DOHH2 (cell line): ENCODE measurements around the gene PACS2.

Experiments used
- CTCF ChIP-seq: fragments of 200-600 bp; sonication (generic); IDR thresholded peaks from one replicate; pipeline ENCODE4 v1.5.1; 2014; ENCODE audit warnings: antibody characterized with exemption, mild to moderate bottlenecking, low read depth, low read length; ENCODE audit not compliant: poor library complexity, severe bottlenecking
- EZH2phosphoT487 ChIP-seq: fragments of 200-600 bp; sonication (generic); IDR thresholded peaks from 2 replicates; pipeline ENCODE4 v1.6.1; 2017; ENCODE audit warnings: borderline replicate concordance, mild to moderate bottlenecking, antibody characterized with exemption, low read length, moderate library complexity, mixed read lengths

DNA sequence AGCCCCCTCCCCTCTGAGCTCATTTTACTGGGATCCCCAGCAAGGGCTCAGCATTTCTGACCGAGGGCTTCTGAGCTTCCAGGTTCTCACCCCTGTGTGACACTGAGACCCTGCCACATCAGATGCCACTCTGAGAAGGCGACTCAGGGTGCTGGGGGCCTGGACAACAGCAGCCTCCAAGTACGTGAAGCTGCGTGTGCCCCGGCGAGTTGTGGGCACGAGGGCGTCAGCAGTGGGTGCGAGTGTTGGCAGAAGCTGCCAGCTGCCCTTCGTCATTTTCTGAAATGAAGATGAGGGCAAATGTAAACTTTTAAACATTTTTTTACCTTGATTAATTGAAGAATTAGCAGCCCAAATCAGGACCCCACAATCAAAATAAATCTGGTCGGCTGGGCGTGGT, 51.1 kb downstream of the PACS2 start:
- TF ChIP-seq CTCF: no peak
- TF ChIP-seq EZH2phosphoT487: no peak
